NCI-H146 treated with DMSO at 0.1 percent for 48 hours (cell line): ENCODE results near the gene ACSM6.

ENCODE experiments used
- DNase-seq: peaks from one replicate; lab custom pipeline; 2025; ENCODE audit not compliant: unreplicated experiment; lab: John Stamatoyannopoulos, UW

ACSM6 gene

GRCh38 chr10:95244152-95244551 lies 50.1 kb downstream of the ACSM6 start:
- no peak for DNase-seq

- DNase-seq: no peak
These were observed 51.5 kb downstream of the ACSM6 start for GRCh38 chr10:95245425-95246055.

- peak; percentile 47 for DNase-seq
These were observed 52.6 kb downstream of the ACSM6 start for GRCh38 chr10:95246582-95247051.

GRCh38 chr10:95247200-95247880 lies 53.3 kb downstream of the ACSM6 start:
- DNase-seq: no peak

- DNase-seq: no peak
These were observed 54.0 kb downstream of the ACSM6 start for GRCh38 chr10:95247881-95248583.

GRCh38 chr10:95248989-95249388 lies 55.0 kb downstream of the ACSM6 start:
- DNase-seq: no peak

GRCh38 chr10:95249467-95249866 lies 55.4 kb downstream of the ACSM6 start:
- no peak for DNase-seq

- DNase-seq: no peak
These were observed 56.8 kb downstream of the ACSM6 start for GRCh38 chr10:95250856-95251255.

- DNase-seq: no peak
These were observed 59.0 kb downstream of the ACSM6 start for GRCh38 chr10:95253007-95253406.

- DNase-seq: no peak
These were observed 59.6 kb downstream of the ACSM6 start for GRCh38 chr10:95253686-95254085.

GRCh38 chr10:95254629-95255028 lies 60.6 kb downstream of the ACSM6 start:
- DNase-seq: no peak

- DNase-seq: no peak
These were observed 62.2 kb downstream of the ACSM6 start for GRCh38 chr10:95256268-95256667.

- no peak for DNase-seq
These were observed 63.8 kb downstream of the ACSM6 start for GRCh38 chr10:95257849-95258248.

GRCh38 chr10:95260397-95260881 lies 66.4 kb downstream of the ACSM6 start:
- DNase-seq: no peak

- DNase-seq: no peak
These were observed 67.0 kb downstream of the ACSM6 start for GRCh38 chr10:95260909-95261552.

- DNase-seq: no peak
These were observed 67.9 kb downstream of the ACSM6 start for GRCh38 chr10:95261926-95262325.

GRCh38 chr10:95262763-95263518 lies 68.9 kb downstream of the ACSM6 start:
- no peak for DNase-seq

- DNase-seq: peak; percentile 10
These were observed 69.8 kb downstream of the ACSM6 start for GRCh38 chr10:95263864-95264226.

GRCh38 chr10:95264227-95265051 lies 70.4 kb downstream of the ACSM6 start:
- DNase-seq: peak; percentile 59

- DNase-seq: no peak
These were observed 71.5 kb downstream of the ACSM6 start for GRCh38 chr10:95265572-95265971.
